ENCODE measurements around the gene CA12. TPM values are rescaled to one million over a fixed set of nuclear protein-coding genes. Genes with fewer than 3 reads are reported as not detected.

Gene CA12
- total and polyA plus RNA-seq, 11 donors, result 0.04 to 5.2 (median 0.25) TPM; not detected in 3

GRCh38 chr15:63390689-63391088 lies 9.0 kb upstream of the CA12 start:
- H3K9me3 ChIP-seq, result no peaks in the 10 kb centered on the region
- ATAC-seq (peak in 1 of 4 donors; percentile 28), DNase-seq (no peak)
- no peaks in the 10 kb centered on the region for H3K36me3 ChIP-seq
- H3K27ac ChIP-seq, result no peak overlapping the region
- H3K27me3 ChIP-seq, result peaks cover 0 to 4% (median 0%) of the 10 kb centered on the region in 9 donors
- intact Hi-C loops (cut with DNase I), result no loop called here
- no peak for TF ChIP-seq POLR2A (IDR thresholded peaks at IDR 0.05)
- TF ChIP-seq CTCF (IDR thresholded peaks at IDR 0.05), result no peak
- H3K4me1 ChIP-seq, result peaks cover 0 to 16% (median 3%) of the 10 kb centered on the region in 12 donors
- WGBS, 4 donors, result 45 to 62% (median 56%) methylated on average over 3 of the region's 3 CpGs
- no peak overlapping the region for H3K4me3 ChIP-seq

GRCh38 chr15:63389902-63390670 lies 8.4 kb upstream of the CA12 start:
- 69 to 71% (median 70%) methylated on average over 6 of the region's 6 CpGs for WGBS, 4 donors
- Histone ChIP-seq H3K4me1 (peaks cover 0 to 16% (median 3%) of the 10 kb centered on the region in 12 donors), H3K9me3 (no peaks in the 10 kb centered on the region), H3K27ac (no peak overlapping the region), H3K36me3 (no peaks in the 10 kb centered on the region), H3K27me3 (peaks cover 0 to 4% (median 0%) of the 10 kb centered on the region in 9 donors), H3K4me3 (no peak overlapping the region)
- intact Hi-C loops (cut with DNase I), result no loop called here
- DNase-seq (no peak), ATAC-seq (peak in 1 of 4 donors; percentile 16)
- TF ChIP-seq CTCF (IDR thresholded peaks at IDR 0.05), result no peak

- Histone ChIP-seq H3K36me3 (no peaks in the 10 kb centered on the region), H3K9me3 (no peaks in the 10 kb centered on the region), H3K27me3 (peaks cover 0 to 10% (median 0%) of the 10 kb centered on the region in 9 donors), H3K27ac (no peak overlapping the region), H3K4me3 (no peak overlapping the region), H3K4me1 (peaks cover 0 to 16% (median 3%) of the 10 kb centered on the region in 12 donors)
- ATAC-seq, result peak in 2 of 4 donors; percentile 16 to 23
- 61 to 66% (median 64%) methylated on average over 5 of the region's 5 CpGs for WGBS, 4 donors
- intact Hi-C loops (cut with DNase I), result no loop called here
- TF ChIP-seq CTCF (IDR thresholded peaks at IDR 0.05) (no peak), POLR2A (IDR thresholded peaks at IDR 0.05) (no peak)
- DNase-seq, result no peak
Measured at GRCh38 chr15:63388511-63388910, 6.9 kb upstream of the CA12 start.

GRCh38 chr15:63387748-63388493 lies 6.3 kb upstream of the CA12 start:
- no peak for DNase-seq
- intact Hi-C loops (cut with DNase I), result no loop called here

More at GRCh38 chr15:63387748-63388493, 6.3 kb upstream of the CA12 start:
- TF ChIP-seq CTCF (IDR thresholded peaks at IDR 0.05) (no peak), POLR2A (IDR thresholded peaks at IDR 0.05) (no peak)
- Histone ChIP-seq H3K27me3 (peaks cover 0 to 10% (median 0%) of the 10 kb centered on the region in 9 donors), H3K4me1 (peaks cover 0 to 16% (median 3%) of the 10 kb centered on the region in 12 donors), H3K36me3 (no peaks in the 10 kb centered on the region), H3K4me3 (no peak overlapping the region), H3K27ac (no peak overlapping the region), H3K9me3 (no peaks in the 10 kb centered on the region)
- peak; percentile 51 to 72 (median 58) for ATAC-seq
- whole genome bisulfite sequencing, 4 donors, result 58 to 68% (median 62%) methylated on average over 10 to 11 of the region's 11 CpGs
